IgD-negative memory B cell (primary cell): ENCODE data around the gene MAST2. TPM values are rescaled to one million over a fixed set of nuclear protein-coding genes. Genes with fewer than 3 reads are reported as not detected.
"Not testable (repeated sequence)": the region's sequence is repeated elsewhere in the genome, so short reads cannot be mapped to it uniquely, and the experiment has no call there.

Experiments
- H3K27ac Mint-ChIP-seq, 3 donors: one replicate each; pipeline ENCODE4 v1.8.0; 2020 to 2022; ENCODE audit warnings: mild to moderate bottlenecking in 3 of 3, mixed read lengths in 3 of 3, moderate library complexity in 1 of 3
- H3K27me3 Mint-ChIP-seq: one replicate; pipeline ENCODE4 v1.8.0; 2021; ENCODE audit warnings: mixed read lengths
- H3K36me3 Mint-ChIP-seq: one replicate; pipeline ENCODE4 v1.8.0; 2020; ENCODE audit warnings: mild to moderate bottlenecking, mixed read lengths
- H3K4me1 Mint-ChIP-seq, 3 donors: one replicate each; pipeline ENCODE4 v1.8.0; 2020 to 2022; ENCODE audit warnings: mixed read lengths in 3 of 3, mild to moderate bottlenecking in 1 of 3
- H3K4me3 Mint-ChIP-seq, 4 donors: one replicate each; pipeline ENCODE4 v1.8.0; 2020 to 2022; ENCODE audit warnings: mild to moderate bottlenecking in 4 of 4, mixed read lengths in 4 of 4, moderate library complexity in 3 of 4
- H3K9me3 Mint-ChIP-seq, 3 donors: one replicate each; pipeline ENCODE4 v1.8.0; 2020 to 2021; ENCODE audit warnings: mixed read lengths in 3 of 3, mild to moderate bottlenecking in 1 of 3
- polyA plus RNA-seq: library from polyadenylated mRNA; unstranded; fragments of 300-500 nt; fragmentation: Illumina TruSeq; gene quantifications from one replicate; pipeline ENCODE4 v1.2.3, GENCODE V29; 2021

Gene MAST2
- polyA plus RNA-seq, 1 donor from 2014 or later = 3.1 TPM

DNA sequence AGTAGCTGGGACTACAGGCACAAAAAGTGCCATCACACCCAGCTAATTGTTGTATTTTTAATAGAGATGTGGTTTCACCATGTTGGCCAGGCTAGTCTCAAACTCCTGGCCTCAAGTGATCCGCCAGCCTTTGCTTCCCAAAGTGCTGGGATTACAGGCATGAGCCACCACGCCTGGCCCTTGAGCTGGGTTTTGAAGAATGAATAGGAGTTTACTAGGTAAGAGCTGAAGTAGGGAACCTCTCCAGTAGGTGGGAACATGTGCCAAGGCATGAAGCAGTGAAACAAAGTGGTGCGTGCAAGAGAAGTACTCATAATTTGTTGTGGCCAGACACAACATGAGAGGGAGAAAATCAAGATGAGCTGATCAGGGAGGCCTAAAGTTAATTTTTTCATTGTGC lies 55.8 kb downstream of the MAST2 start:
- H3K4me1 Mint-ChIP-seq = peaks cover 3 to 6% (median 4%) of the 10 kb centered on the region in 3 donors
- H3K9me3 Mint-ChIP-seq = no peaks in the 10 kb centered on the region

GRCh38 chr1:45862008-45862407 lies 58.6 kb downstream of the MAST2 start:
- H3K9me3 Mint-ChIP-seq = no peaks in the 10 kb centered on the region

More for the DNA sequence above, 55.8 kb downstream of the MAST2 start:
- Mint-ChIP-seq H3K36me3 (no peaks in the 10 kb centered on the region), H3K27ac (peak overlapping the region in 1 of 3 donors; percentile 39), H3K4me3 (no peak overlapping the region), H3K27me3 (no peaks in the 10 kb centered on the region)

DNA sequence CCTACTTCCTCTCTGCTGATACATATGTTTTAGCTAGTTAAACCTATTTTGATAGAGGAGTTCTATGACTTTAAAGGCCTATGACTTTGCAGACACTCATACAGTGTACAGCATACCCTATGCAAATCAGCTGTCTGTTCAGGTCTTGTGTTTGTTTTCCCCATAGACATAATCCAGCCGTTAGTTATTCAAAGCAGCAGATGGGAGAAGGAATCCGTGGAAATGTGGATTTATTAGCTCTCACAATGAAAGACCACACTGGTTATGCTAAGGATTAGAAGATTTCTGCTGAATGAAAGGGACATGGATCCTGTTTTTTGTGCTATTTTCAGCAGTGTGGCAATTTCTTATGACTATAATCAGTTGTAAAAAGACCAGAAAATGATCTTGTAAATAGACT lies 59.8 kb downstream of the MAST2 start:
- Mint-ChIP-seq H3K27ac (no peak overlapping the region), H3K36me3 (peaks cover 2% of the 10 kb centered on the region), H3K9me3 (no peaks in the 10 kb centered on the region), H3K27me3 (no peaks in the 10 kb centered on the region), H3K4me1 (peaks cover 3 to 6% (median 5%) of the 10 kb centered on the region in 3 donors), H3K4me3 (no peak overlapping the region)

More at GRCh38 chr1:45862008-45862407, 58.6 kb downstream of the MAST2 start:
- Mint-ChIP-seq H3K4me1 (peaks cover 3 to 6% (median 3%) of the 10 kb centered on the region in 3 donors), H3K27me3 (no peaks in the 10 kb centered on the region), H3K36me3 (no peaks in the 10 kb centered on the region), H3K27ac (peak overlapping the region in 1 of 3 donors; percentile 18), H3K4me3 (no peak overlapping the region)

DNA sequence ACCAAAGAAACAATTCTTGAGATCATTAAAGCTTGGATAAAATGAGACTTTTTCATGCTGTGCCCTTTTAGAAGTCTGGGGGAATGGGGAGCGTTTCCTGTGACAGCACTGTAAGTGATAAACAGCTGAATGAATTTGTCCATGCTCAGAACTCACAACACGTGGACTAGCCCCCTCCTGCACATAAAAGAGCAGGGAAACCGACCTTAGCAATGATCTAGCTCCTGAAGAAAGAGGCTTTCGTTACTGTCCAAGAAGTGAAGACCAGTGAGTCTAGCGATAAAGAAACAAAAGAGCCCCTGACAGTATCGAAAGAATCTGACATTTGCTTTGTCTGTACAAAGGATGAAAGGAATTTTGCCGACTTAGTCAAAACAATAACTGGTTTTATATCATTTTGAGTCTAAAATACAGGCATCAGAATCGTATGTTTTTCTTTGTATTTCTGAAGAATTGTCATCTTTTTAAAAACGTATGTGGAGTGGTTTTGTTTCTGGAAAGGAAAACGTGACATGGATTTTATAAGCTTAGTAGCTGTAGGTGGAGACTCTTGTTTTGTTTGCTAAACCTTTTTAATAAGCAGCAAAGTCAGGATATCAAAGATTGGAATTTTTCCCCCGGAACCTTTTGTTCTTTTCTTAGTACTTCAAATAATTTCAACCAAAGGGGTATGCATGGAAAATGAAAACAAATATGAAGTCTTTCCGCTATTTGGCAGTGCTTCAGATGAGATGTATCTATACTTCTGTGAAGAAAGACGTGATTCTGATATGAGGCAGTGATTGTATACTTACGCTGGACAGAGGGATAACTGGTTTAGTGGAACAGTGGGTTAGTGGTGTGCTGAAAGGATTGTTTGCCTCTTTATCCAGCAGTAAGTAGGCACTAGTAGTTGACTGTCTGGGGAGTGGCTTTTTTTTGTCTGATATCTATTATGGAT lies 61.0 kb downstream of the MAST2 start:
- Mint-ChIP-seq H3K36me3 (peaks cover 5% of the 10 kb centered on the region), H3K4me3 (no peak overlapping the region), H3K4me1 (peaks cover 3 to 6% (median 5%) of the 10 kb centered on the region in 3 donors), H3K27me3 (peaks cover 2% of the 10 kb centered on the region), H3K9me3 (no peaks in the 10 kb centered on the region), H3K27ac (no peak overlapping the region)

DNA sequence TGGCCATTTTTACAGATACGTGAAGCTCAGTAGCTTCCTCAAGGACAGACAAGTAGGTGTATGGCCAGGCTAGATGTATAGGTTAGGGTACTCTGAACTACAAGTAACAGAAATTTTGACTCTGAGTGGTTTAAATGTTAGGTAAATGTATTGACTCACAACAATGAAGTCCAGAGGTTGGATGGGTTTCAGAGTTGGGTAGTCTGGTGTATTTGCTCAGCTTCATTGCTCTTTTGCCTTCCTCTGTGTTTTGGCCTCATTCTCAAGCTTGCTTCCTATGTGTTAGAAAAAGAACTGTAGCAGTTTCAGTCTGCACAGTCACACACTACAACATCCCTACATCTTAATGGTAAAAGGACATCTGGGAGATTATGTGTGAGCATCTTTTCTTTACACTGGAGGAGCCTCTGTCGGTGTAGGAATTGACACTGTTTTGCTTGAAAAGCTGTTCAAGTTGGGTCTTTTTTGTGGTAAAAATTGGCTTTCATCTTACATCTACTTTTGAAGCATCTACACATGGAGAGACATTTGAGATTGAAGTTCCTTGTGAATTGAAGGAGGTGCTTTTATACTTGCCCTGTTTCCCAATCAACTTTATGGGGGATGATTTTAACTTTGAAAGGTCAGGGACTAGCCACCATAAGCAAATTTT lies 64.4 kb downstream of the MAST2 start:
- Mint-ChIP-seq H3K4me3 (no peak overlapping the region), H3K27ac (no peak overlapping the region), H3K36me3 (peaks cover 10% of the 10 kb centered on the region)

GRCh38 chr1:45868861-45869260 lies 65.4 kb downstream of the MAST2 start:
- H3K27ac Mint-ChIP-seq = no peak overlapping the region
- peaks cover 10% of the 10 kb centered on the region for H3K36me3 Mint-ChIP-seq
- H3K4me1 Mint-ChIP-seq = peaks cover 0 to 2% (median 0%) of the 10 kb centered on the region in 3 donors
- H3K4me3 Mint-ChIP-seq = no peak overlapping the region
- H3K9me3 Mint-ChIP-seq = no peaks in the 10 kb centered on the region
- H3K27me3 Mint-ChIP-seq = peaks cover 2% of the 10 kb centered on the region

More for the DNA sequence above, 64.4 kb downstream of the MAST2 start:
- H3K27me3 Mint-ChIP-seq = peaks cover 2% of the 10 kb centered on the region
- peaks cover 1 to 6% (median 3%) of the 10 kb centered on the region in 3 donors for H3K4me1 Mint-ChIP-seq
- no peaks in the 10 kb centered on the region for H3K9me3 Mint-ChIP-seq

GRCh38 chr1:45870500-45870899 lies 67.1 kb downstream of the MAST2 start:
- H3K36me3 Mint-ChIP-seq = peaks cover 10% of the 10 kb centered on the region
- peaks cover 2% of the 10 kb centered on the region for H3K27me3 Mint-ChIP-seq
- no peaks in the 10 kb centered on the region for H3K9me3 Mint-ChIP-seq
- no peak overlapping the region for H3K27ac Mint-ChIP-seq
- no peak overlapping the region for H3K4me3 Mint-ChIP-seq
- H3K4me1 Mint-ChIP-seq = peaks cover 0 to 2% (median 0%) of the 10 kb centered on the region in 3 donors

DNA sequence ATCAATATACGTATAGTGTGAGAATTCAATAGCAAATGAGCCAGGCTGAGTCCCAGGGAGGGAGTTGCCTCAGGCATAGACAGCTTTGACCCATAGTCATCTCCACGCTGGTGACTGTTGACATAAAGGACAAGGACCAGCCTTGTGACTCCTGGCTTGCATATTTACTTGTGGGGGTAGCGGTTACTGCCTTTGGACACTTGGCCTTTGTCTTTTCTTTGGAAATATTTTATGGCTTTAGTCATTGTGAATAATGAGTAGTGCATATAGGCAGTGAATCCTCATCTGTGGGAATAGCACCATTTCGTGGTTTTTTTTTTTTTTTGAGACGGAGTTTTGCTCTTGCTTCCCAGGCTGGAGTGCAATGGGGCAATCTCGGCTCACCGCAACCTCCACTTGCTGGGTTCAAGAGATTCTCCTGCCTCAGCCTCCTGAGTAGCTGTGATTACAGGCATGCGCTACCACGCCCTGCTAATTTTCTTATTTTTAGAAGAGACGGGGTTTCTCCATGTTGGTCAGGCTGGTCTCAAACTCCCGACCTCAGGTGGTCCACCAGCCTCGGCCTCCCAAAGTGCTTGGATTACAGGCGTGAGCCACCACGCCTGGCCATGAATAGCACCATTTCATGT lies 68.9 kb downstream of the MAST2 start:
- H3K27me3 Mint-ChIP-seq, H3K4me3 Mint-ChIP-seq, H3K9me3 Mint-ChIP-seq, H3K27ac Mint-ChIP-seq, H3K4me1 Mint-ChIP-seq, H3K36me3 Mint-ChIP-seq: not testable (repeated sequence)

GRCh38 chr1:45876000-45876617 lies 72.7 kb downstream of the MAST2 start:
- peaks cover 7% of the 10 kb centered on the region for H3K27me3 Mint-ChIP-seq
- H3K27ac Mint-ChIP-seq = no peak overlapping the region
- H3K4me3 Mint-ChIP-seq = no peak overlapping the region
- H3K4me1 Mint-ChIP-seq = peaks cover 4 to 6% (median 4%) of the 10 kb centered on the region in 3 donors
- H3K36me3 Mint-ChIP-seq = no peaks in the 10 kb centered on the region
- H3K9me3 Mint-ChIP-seq = no peaks in the 10 kb centered on the region

- no peak overlapping the region for H3K4me3 Mint-ChIP-seq
- no peaks in the 10 kb centered on the region for H3K36me3 Mint-ChIP-seq
- no peaks in the 10 kb centered on the region for H3K9me3 Mint-ChIP-seq
- no peak overlapping the region for H3K27ac Mint-ChIP-seq
- peaks cover 4 to 6% (median 4%) of the 10 kb centered on the region in 3 donors for H3K4me1 Mint-ChIP-seq
- peaks cover 7% of the 10 kb centered on the region for H3K27me3 Mint-ChIP-seq
Observed at GRCh38 chr1:45877264-45877663, 73.9 kb downstream of the MAST2 start.

- peaks cover 7% of the 10 kb centered on the region for H3K36me3 Mint-ChIP-seq
- H3K27ac Mint-ChIP-seq = no peak overlapping the region
- H3K9me3 Mint-ChIP-seq = no peaks in the 10 kb centered on the region
- no peak overlapping the region for H3K4me3 Mint-ChIP-seq
- H3K4me1 Mint-ChIP-seq = peaks cover 4 to 6% (median 4%) of the 10 kb centered on the region in 3 donors
- peaks cover 7% of the 10 kb centered on the region for H3K27me3 Mint-ChIP-seq
Observed at GRCh38 chr1:45879885-45880598, 76.6 kb downstream of the MAST2 start.

GRCh38 chr1:45880930-45881329 lies 77.5 kb downstream of the MAST2 start:
- no peaks in the 10 kb centered on the region for H3K9me3 Mint-ChIP-seq
- H3K36me3 Mint-ChIP-seq = peaks cover 7% of the 10 kb centered on the region
- peaks cover 7% of the 10 kb centered on the region for H3K27me3 Mint-ChIP-seq
- H3K4me1 Mint-ChIP-seq = peaks cover 4 to 6% (median 4%) of the 10 kb centered on the region in 3 donors
- H3K4me3 Mint-ChIP-seq = no peak overlapping the region
- no peak overlapping the region for H3K27ac Mint-ChIP-seq

GRCh38 chr1:45883658-45884057 lies 80.2 kb downstream of the MAST2 start:
- Mint-ChIP-seq H3K27me3 (peaks cover 2% of the 10 kb centered on the region), H3K27ac (peak overlapping the region in 1 of 3 donors; percentile 76), H3K36me3 (peaks cover 7% of the 10 kb centered on the region), H3K9me3 (no peaks in the 10 kb centered on the region), H3K4me3 (no peak overlapping the region), H3K4me1 (peaks cover 4 to 6% (median 4%) of the 10 kb centered on the region in 3 donors)

- Mint-ChIP-seq H3K4me3 (no peak overlapping the region), H3K4me1 (peaks cover 4 to 6% (median 4%) of the 10 kb centered on the region in 3 donors), H3K27ac (no peak overlapping the region), H3K36me3 (peaks cover 7% of the 10 kb centered on the region), H3K9me3 (no peaks in the 10 kb centered on the region), H3K27me3 (no peaks in the 10 kb centered on the region)
Observed at GRCh38 chr1:45884700-45885099, 81.3 kb downstream of the MAST2 start.
